ENCODE measurements around the gene KCNJ10. TPM values are rescaled to one million over a fixed set of nuclear protein-coding genes. Genes with fewer than 3 reads are reported as not detected.

KCNJ10 gene
- total RNA-seq, 4 donors from 2014 or later: 6.5 to 13.5 (median 8.8) TPM

GRCh38 chr1:160064746-160065145 is 5.2 kb downstream of the KCNJ10 start:
- 43 to 51% methylated on average over 3 of the region's 3 CpGs for WGBS, 2 donors
- Histone ChIP-seq H3K9me3 (no peaks in the 10 kb centered on the region), H3K4me1 (peaks cover 0 to 81% (median 11%) of the 10 kb centered on the region in 4 donors), H3K27ac (peak overlapping the region in 2 of 4 donors; percentile 82 to 85), H3K36me3 (no peaks in the 10 kb centered on the region), H3K27me3 (peaks cover 0 to 6% of the 10 kb centered on the region in 2 donors), H3K4me3 (no peak overlapping the region)
- TF ChIP-seq EP300 (IDR thresholded peaks at IDR 0.05) (no peak), CTCF (IDR thresholded peaks at IDR 0.05) (no peak), POLR2A (IDR thresholded peaks at IDR 0.05) (no peak)
- DNase-seq (ENCODE audit: low spot score in 2 of 2): no peak

GRCh38 chr1:160064164-160064563 is 5.8 kb downstream of the KCNJ10 start:
- Histone ChIP-seq H3K27me3 (peaks cover 0 to under 1% of the 10 kb centered on the region in 2 donors), H3K9me3 (no peaks in the 10 kb centered on the region), H3K36me3 (no peaks in the 10 kb centered on the region), H3K4me3 (no peak overlapping the region), H3K4me1 (peaks cover 0 to 78% (median 11%) of the 10 kb centered on the region in 4 donors), H3K27ac (peak overlapping the region; percentile 29 to 85 (median 65))
- WGBS, 2 donors: 70 to 71% methylated on average over 3 of the region's 3 CpGs
- no peak for TF ChIP-seq CTCF (IDR thresholded peaks at IDR 0.05)
- TF ChIP-seq EP300 (IDR thresholded peaks at IDR 0.05): no peak
- no peak for TF ChIP-seq POLR2A (IDR thresholded peaks at IDR 0.05)
- DNase-seq (ENCODE audit: low spot score in 2 of 2): no peak

- DNase-seq (ENCODE audit: low spot score in 2 of 2): no peak
- H3K4me3 ChIP-seq: no peak overlapping the region
- H3K27me3 ChIP-seq: no peaks in the 10 kb centered on the region
- peak overlapping the region; percentile 48 to 85 (median 72) for H3K27ac ChIP-seq
- no peaks in the 10 kb centered on the region for H3K9me3 ChIP-seq
- 61 to 75% methylated on average over 5 of the region's 5 CpGs for WGBS, 2 donors
- H3K36me3 ChIP-seq: no peaks in the 10 kb centered on the region
- peaks cover 0 to 71% (median 11%) of the 10 kb centered on the region in 4 donors for H3K4me1 ChIP-seq
- TF ChIP-seq POLR2A (IDR thresholded peaks at IDR 0.05) (no peak), CTCF (IDR thresholded peaks at IDR 0.05) (no peak), EP300 (IDR thresholded peaks at IDR 0.05) (no peak)
Measured at GRCh38 chr1:160063176-160063575, 6.8 kb downstream of the KCNJ10 start.

DNA sequence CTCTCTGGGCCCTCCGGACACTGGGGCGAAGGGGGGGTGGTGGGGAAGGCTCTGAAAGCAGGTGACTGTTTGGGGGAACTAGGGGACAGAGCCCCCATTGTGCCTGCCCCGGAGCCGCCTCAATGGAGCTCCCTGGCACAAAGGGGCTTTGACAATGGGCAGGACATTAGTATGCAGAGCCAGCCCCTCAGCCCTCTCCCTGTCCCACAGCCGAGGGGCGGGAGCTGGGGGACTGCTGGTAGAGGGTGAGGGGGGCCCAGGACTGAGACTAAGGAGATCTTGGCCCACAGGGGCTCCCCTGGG is 7.8 kb downstream of the KCNJ10 start:
- WGBS, 2 donors: 35% methylated on average over 6 of the region's 6 CpGs

More for the DNA sequence above, 7.8 kb downstream of the KCNJ10 start:
- H3K27ac ChIP-seq: peak overlapping the region; percentile 48 to 85 (median 72)
- no peaks in the 10 kb centered on the region for H3K36me3 ChIP-seq
- H3K9me3 ChIP-seq: no peaks in the 10 kb centered on the region
- DNase-seq (ENCODE audit: low spot score in 2 of 2): peak in 1 of 2 donors; percentile 23
- no peak overlapping the region for H3K4me3 ChIP-seq
- peaks cover 0 to 63% (median 10%) of the 10 kb centered on the region in 4 donors for H3K4me1 ChIP-seq
- no peaks in the 10 kb centered on the region for H3K27me3 ChIP-seq
- TF ChIP-seq POLR2A (IDR thresholded peaks at IDR 0.05) (no peak), CTCF (IDR thresholded peaks at IDR 0.05) (no peak), EP300 (IDR thresholded peaks at IDR 0.05) (peak; percentile 8 to 65)
